ENCODE measurements around the gene ECEL1.

GRCh38 chr2:232530626-232531260 is 43.1 kb upstream of the ECEL1 start:
- TF ChIP-seq CTCF (conservative IDR thresholded peaks at IDR 0.05; ENCODE audit: low read depth in 2 of 2) (no peak), EZH2phosphoT487 (IDR thresholded peaks at IDR 0.05; ENCODE audit: unreplicated experiment) (no peak)
- TF ChIP-seq, protein P1, sequence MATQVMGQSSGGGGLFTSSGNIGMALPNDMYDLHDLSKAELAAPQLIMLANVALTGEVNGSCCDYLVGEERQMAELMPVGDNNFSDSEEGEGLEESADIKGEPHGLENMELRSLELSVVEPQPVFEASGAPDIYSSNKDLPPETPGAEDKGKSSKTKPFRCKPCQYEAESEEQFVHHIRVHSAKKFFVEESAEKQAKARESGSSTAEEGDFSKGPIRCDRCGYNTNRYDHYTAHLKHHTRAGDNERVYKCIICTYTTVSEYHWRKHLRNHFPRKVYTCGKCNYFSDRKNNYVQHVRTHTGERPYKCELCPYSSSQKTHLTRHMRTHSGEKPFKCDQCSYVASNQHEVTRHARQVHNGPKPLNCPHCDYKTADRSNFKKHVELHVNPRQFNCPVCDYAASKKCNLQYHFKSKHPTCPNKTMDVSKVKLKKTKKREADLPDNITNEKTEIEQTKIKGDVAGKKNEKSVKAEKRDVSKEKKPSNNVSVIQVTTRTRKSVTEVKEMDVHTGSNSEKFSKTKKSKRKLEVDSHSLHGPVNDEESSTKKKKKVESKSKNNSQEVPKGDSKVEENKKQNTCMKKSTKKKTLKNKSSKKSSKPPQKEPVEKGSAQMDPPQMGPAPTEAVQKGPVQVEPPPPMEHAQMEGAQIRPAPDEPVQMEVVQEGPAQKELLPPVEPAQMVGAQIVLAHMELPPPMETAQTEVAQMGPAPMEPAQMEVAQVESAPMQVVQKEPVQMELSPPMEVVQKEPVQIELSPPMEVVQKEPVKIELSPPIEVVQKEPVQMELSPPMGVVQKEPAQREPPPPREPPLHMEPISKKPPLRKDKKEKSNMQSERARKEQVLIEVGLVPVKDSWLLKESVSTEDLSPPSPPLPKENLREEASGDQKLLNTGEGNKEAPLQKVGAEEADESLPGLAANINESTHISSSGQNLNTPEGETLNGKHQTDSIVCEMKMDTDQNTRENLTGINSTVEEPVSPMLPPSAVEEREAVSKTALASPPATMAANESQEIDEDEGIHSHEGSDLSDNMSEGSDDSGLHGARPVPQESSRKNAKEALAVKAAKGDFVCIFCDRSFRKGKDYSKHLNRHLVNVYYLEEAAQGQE (IDR thresholded peaks at IDR 0.05; ENCODE audit: unreplicated experiment), result no peak
